ENCODE data around the gene CCDC149.

The CCDC149 gene

GRCh38 chr4:24772061-24772705 lies 140.7 kb downstream of the CCDC149 start:
- no peak for TF ChIP-seq REST (IDR thresholded peaks at IDR 0.05; ENCODE audit: insufficient read depth in 1 of 2, low read depth in 2 of 2, low read length in 2 of 2)
- TF ChIP-seq TAF1 (IDR thresholded peaks at IDR 0.05; ENCODE audit: borderline replicate concordance, insufficient read depth, low read length), result no peak

GRCh38 chr4:24771241-24771640 lies 141.6 kb downstream of the CCDC149 start:
- no peak for TF ChIP-seq POLR2AphosphoS5 (IDR thresholded peaks at IDR 0.05; ENCODE audit: low read depth, low read length)
- TF ChIP-seq TAF1 (IDR thresholded peaks at IDR 0.05; ENCODE audit: borderline replicate concordance, insufficient read depth, low read length), result no peak
- no peak for TF ChIP-seq SIN3A (IDR thresholded peaks at IDR 0.05; ENCODE audit: borderline replicate concordance, insufficient read depth, low read length)

- TF ChIP-seq REST (IDR thresholded peaks at IDR 0.05; ENCODE audit: insufficient read depth in 1 of 2, low read depth in 2 of 2, low read length in 2 of 2) (no peak), TAF1 (IDR thresholded peaks at IDR 0.05; ENCODE audit: borderline replicate concordance, insufficient read depth, low read length) (no peak), SIN3A (IDR thresholded peaks at IDR 0.05; ENCODE audit: borderline replicate concordance, insufficient read depth, low read length) (no peak), FOXP2 (optimal IDR thresholded peaks at IDR 0.05; ENCODE audit: borderline replicate concordance, extremely low read depth, extremely low read length, insufficient read depth) (no peak), POLR2AphosphoS5 (IDR thresholded peaks at IDR 0.05; ENCODE audit: low read depth, low read length) (no peak)
Observed at GRCh38 chr4:24770667-24771066, 142.2 kb downstream of the CCDC149 start.

- TF ChIP-seq REST (IDR thresholded peaks at IDR 0.05; ENCODE audit: insufficient read depth in 1 of 2, low read depth in 2 of 2, low read length in 2 of 2) (no peak), POLR2AphosphoS5 (IDR thresholded peaks at IDR 0.05; ENCODE audit: low read depth, low read length) (no peak), SIN3A (IDR thresholded peaks at IDR 0.05; ENCODE audit: borderline replicate concordance, insufficient read depth, low read length) (no peak), FOXP2 (optimal IDR thresholded peaks at IDR 0.05; ENCODE audit: borderline replicate concordance, extremely low read depth, extremely low read length, insufficient read depth) (no peak), TAF1 (IDR thresholded peaks at IDR 0.05; ENCODE audit: borderline replicate concordance, insufficient read depth, low read length) (no peak)
Observed at GRCh38 chr4:24770032-24770584, 142.7 kb downstream of the CCDC149 start.

- TF ChIP-seq REST (IDR thresholded peaks at IDR 0.05; ENCODE audit: insufficient read depth in 1 of 2, low read depth in 2 of 2, low read length in 2 of 2) (no peak), FOXP2 (optimal IDR thresholded peaks at IDR 0.05; ENCODE audit: borderline replicate concordance, extremely low read depth, extremely low read length, insufficient read depth) (no peak), POLR2AphosphoS5 (IDR thresholded peaks at IDR 0.05; ENCODE audit: low read depth, low read length) (no peak), SIN3A (IDR thresholded peaks at IDR 0.05; ENCODE audit: borderline replicate concordance, insufficient read depth, low read length) (no peak), TAF1 (IDR thresholded peaks at IDR 0.05; ENCODE audit: borderline replicate concordance, insufficient read depth, low read length) (no peak)
Observed at GRCh38 chr4:24769571-24769970, 143.3 kb downstream of the CCDC149 start.
